Fibroblast of lung (primary cell): ENCODE measurements around the gene LAPTM5.

Source experiments
- EZH2 ChIP-seq: IDR thresholded peaks from 2 replicates; pipeline ENCODE4 v1.5.1; 2012; ENCODE audit warnings: low read length, control low read depth, mild to moderate bottlenecking; ENCODE audit errors: missing control alignments
- TF ChIP-seq, protein P1 (sequence below), 2 donors: IDR thresholded peaks in 1 of 2; conservative IDR thresholded peaks in 1 of 2; 1 replicate in 1 of 2; 2 replicates in 1 of 2; pipeline ENCODE4 v1.5.1; 2011 to 2012; ENCODE audit warnings: low read length in 2 of 2, control low read depth in 1 of 2, inconsistent platforms in 1 of 2, low read depth in 1 of 2, mild to moderate bottlenecking in 1 of 2

DNA sequence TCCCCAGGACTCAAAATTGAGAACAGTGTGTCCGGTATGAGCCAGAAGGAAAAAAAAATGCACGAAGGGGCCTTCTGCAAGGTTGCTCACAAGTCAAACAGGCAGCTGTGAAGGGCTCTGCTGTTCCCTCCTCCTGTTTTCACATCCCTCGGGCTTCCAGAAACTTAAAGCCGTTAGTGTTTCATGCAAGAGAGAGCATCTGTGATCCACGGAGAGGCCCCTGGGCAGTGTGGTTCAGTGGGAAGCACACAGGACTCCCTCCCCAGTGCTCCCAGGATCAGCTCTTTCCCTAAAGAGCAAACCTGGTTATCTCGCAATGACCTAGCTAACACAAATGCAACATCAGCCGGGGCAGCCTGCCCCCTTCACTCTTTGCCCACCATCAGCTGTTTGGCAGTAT is 31.3 kb downstream of the LAPTM5 start:
- TF ChIP-seq, protein P1, sequence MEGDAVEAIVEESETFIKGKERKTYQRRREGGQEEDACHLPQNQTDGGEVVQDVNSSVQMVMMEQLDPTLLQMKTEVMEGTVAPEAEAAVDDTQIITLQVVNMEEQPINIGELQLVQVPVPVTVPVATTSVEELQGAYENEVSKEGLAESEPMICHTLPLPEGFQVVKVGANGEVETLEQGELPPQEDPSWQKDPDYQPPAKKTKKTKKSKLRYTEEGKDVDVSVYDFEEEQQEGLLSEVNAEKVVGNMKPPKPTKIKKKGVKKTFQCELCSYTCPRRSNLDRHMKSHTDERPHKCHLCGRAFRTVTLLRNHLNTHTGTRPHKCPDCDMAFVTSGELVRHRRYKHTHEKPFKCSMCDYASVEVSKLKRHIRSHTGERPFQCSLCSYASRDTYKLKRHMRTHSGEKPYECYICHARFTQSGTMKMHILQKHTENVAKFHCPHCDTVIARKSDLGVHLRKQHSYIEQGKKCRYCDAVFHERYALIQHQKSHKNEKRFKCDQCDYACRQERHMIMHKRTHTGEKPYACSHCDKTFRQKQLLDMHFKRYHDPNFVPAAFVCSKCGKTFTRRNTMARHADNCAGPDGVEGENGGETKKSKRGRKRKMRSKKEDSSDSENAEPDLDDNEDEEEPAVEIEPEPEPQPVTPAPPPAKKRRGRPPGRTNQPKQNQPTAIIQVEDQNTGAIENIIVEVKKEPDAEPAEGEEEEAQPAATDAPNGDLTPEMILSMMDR (conservative IDR thresholded peaks at IDR 0.05 in 1 of 2, IDR thresholded peaks at IDR 0.05 in 1 of 2; ENCODE audit: low read depth in 1 of 2, low read length in 2 of 2), result no peak
- TF ChIP-seq EZH2, result no peak
